Caco-2 (cell line): ENCODE data around the gene PNKD. TPM values are rescaled to one million over a fixed set of nuclear protein-coding genes. Genes with fewer than 3 reads are reported as not detected.

Source experiments
- BruUV-seq: library from RNA; stranded (reverse); fragments of 400-500 nt; replicated peaks from 2 replicates; lab custom pipeline; 2021; lab: Mats Ljungman, UMichigan
- CTCF ChIA-PET: fragments of 300-600 bp; sonication (Branson Sonifier 250); formaldehyde crosslinking; loops from one replicate; lab custom pipeline; 2022; ENCODE audit warnings: antibody characterized with exemption; lab: Charles Lee
- POLR2A ChIA-PET: fragments of 300-600 bp; sonication (Branson Sonifier 250); formaldehyde crosslinking; loops from one replicate; lab custom pipeline; 2022; ENCODE audit warnings: antibody characterized with exemption; lab: Charles Lee
- DNase-seq, 2 experiments: peaks; one replicate each; pipeline versions ENCODE4 v3.0.0 to v3.0.0-alpha.2; 2020 to 2022
- H3K27me3 ChIP-seq: replicated peaks from 2 replicates; pipeline ENCODE4 v1.6.0; 2011; ENCODE audit warnings: low read length; ENCODE audit not compliant: control insufficient read depth, insufficient read depth
- H3K36me3 ChIP-seq: 2 replicates; pipeline ENCODE4 v1.5.1; 2011; ENCODE audit warnings: low read length; ENCODE audit not compliant: control insufficient read depth, insufficient read depth
- H3K4me1 ChIP-seq: fragments of 250-450 bp; sonication (Bioruptor Pico); 2 replicates; pipeline ENCODE4 v1.5.1; 2020; ENCODE audit warnings: mild to moderate bottlenecking
- H3K4me3 ChIP-seq: 2 replicates; pipeline ENCODE4 v1.5.1; 2011; ENCODE audit warnings: low read depth, mild to moderate bottlenecking, control low read depth, low read length
- H3K9me3 ChIP-seq: fragments of 250-450 bp; sonication (Bioruptor Pico); 2 replicates; pipeline ENCODE4 v1.5.1; 2020; ENCODE audit warnings: mild to moderate bottlenecking, moderate library complexity
- H3K27ac Mint-ChIP-seq: one replicate; pipeline ENCODE4 v1.8.0; 2022; ENCODE audit warnings: mixed read lengths; ENCODE audit not compliant: unreplicated experiment
- H3K27me3 Mint-ChIP-seq: one replicate; pipeline ENCODE4 v1.8.0; 2022; ENCODE audit warnings: mixed read lengths; ENCODE audit not compliant: insufficient read depth, unreplicated experiment
- H3K36me3 Mint-ChIP-seq: one replicate; pipeline ENCODE4 v1.8.0; 2022; ENCODE audit warnings: mild to moderate bottlenecking, mixed read lengths; ENCODE audit not compliant: insufficient read depth, unreplicated experiment
- H3K4me1 Mint-ChIP-seq: one replicate; pipeline ENCODE4 v1.8.0; 2022; ENCODE audit warnings: low read depth, mixed read lengths; ENCODE audit not compliant: unreplicated experiment
- H3K4me3 Mint-ChIP-seq: one replicate; pipeline ENCODE4 v1.8.0; 2022; ENCODE audit warnings: mild to moderate bottlenecking, moderate library complexity, mixed read lengths; ENCODE audit not compliant: unreplicated experiment
- H3K9me3 Mint-ChIP-seq: one replicate; pipeline ENCODE4 v1.8.0; 2022; ENCODE audit warnings: mixed read lengths; ENCODE audit not compliant: unreplicated experiment
- intact Hi-C: fragments of 100-400 bp; cut with micrococcal nuclease; formaldehyde crosslinking; loops from one replicate; pipeline ENCODE4 v1.10.0; 2022; ENCODE audit not compliant: unreplicated experiment
- total RNA-seq: library from RNA; stranded (reverse); gene quantifications from 2 replicates; pipeline ENCODE4 v1.2.3, GENCODE V29; 2022
- TF ChIP-seq, protein P1 (sequence below), 2 experiments: fragments of 200-600 bp in 1 of 2; IDR thresholded peaks; 1 replicate in 1 of 2; 2 replicates in 1 of 2; pipeline versions ENCODE4 v1.5.1 to v1.8.0; 2011 to 2022; ENCODE audit warnings: antibody characterized with exemption in 1 of 2, control low read depth in 1 of 2, inconsistent platforms in 1 of 2, low read depth in 1 of 2, low read length in 1 of 2, mild to moderate bottlenecking in 1 of 2, moderate library complexity in 1 of 2; ENCODE audit not compliant: insufficient read depth in 1 of 2, severe bottlenecking in 1 of 2, unreplicated experiment in 1 of 2

The PNKD gene
- total RNA-seq, 1 experiment from 2014 or later, result 39.2 TPM

DNA sequence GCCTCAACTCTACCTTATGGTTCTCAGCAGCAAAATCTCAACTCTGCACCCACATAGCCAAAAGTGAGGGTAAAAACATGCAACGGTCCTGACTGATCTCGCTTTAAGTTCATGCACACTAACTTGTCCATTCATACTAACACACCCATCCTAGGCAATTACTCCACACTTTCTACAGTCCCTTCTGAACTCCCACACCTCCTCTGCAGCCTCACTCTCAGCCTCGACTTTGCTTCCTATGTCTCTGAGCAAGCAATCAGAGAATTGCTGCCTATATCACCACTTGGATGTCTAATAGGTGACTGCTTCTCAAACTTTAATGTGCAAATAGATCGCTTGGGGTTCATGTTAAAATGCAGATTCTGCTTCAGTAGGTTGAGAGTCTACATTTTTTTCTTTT, 29.8 kb downstream of the PNKD start:
- DNase-seq, result no peak
- CTCF ChIA-PET, result no interaction called here
- no peaks in the 10 kb centered on the region for H3K9me3 Mint-ChIP-seq
- peaks cover 35% of the 10 kb centered on the region for H3K4me1 Mint-ChIP-seq
- intact Hi-C loops, result loop anchor here (5.0 kb wide), 1 partner anchor 167 kb away; no protein-coding TSS in a partner anchor
- H3K27ac Mint-ChIP-seq, result no peak overlapping the region
- H3K27me3 Mint-ChIP-seq, result no peaks in the 10 kb centered on the region
- no TSS peak for BruUV-seq
- POLR2A ChIA-PET, result no interaction called here
- H3K36me3 Mint-ChIP-seq, result peaks cover 8% of the 10 kb centered on the region
- Histone ChIP-seq H3K4me3 (no peak overlapping the region), H3K4me1 (peaks cover 24% of the 10 kb centered on the region), H3K9me3 (no peaks in the 10 kb centered on the region), H3K27me3 (no peaks in the 10 kb centered on the region), H3K36me3 (no peaks in the 10 kb centered on the region)
- TF ChIP-seq, protein P1, sequence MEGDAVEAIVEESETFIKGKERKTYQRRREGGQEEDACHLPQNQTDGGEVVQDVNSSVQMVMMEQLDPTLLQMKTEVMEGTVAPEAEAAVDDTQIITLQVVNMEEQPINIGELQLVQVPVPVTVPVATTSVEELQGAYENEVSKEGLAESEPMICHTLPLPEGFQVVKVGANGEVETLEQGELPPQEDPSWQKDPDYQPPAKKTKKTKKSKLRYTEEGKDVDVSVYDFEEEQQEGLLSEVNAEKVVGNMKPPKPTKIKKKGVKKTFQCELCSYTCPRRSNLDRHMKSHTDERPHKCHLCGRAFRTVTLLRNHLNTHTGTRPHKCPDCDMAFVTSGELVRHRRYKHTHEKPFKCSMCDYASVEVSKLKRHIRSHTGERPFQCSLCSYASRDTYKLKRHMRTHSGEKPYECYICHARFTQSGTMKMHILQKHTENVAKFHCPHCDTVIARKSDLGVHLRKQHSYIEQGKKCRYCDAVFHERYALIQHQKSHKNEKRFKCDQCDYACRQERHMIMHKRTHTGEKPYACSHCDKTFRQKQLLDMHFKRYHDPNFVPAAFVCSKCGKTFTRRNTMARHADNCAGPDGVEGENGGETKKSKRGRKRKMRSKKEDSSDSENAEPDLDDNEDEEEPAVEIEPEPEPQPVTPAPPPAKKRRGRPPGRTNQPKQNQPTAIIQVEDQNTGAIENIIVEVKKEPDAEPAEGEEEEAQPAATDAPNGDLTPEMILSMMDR (IDR thresholded peaks at IDR 0.05; ENCODE audit: insufficient read depth in 1 of 2, low read depth in 1 of 2, low read length in 1 of 2, severe bottlenecking in 1 of 2, unreplicated experiment in 1 of 2), result no peak
- H3K4me3 Mint-ChIP-seq, result no peak overlapping the region

DNA sequence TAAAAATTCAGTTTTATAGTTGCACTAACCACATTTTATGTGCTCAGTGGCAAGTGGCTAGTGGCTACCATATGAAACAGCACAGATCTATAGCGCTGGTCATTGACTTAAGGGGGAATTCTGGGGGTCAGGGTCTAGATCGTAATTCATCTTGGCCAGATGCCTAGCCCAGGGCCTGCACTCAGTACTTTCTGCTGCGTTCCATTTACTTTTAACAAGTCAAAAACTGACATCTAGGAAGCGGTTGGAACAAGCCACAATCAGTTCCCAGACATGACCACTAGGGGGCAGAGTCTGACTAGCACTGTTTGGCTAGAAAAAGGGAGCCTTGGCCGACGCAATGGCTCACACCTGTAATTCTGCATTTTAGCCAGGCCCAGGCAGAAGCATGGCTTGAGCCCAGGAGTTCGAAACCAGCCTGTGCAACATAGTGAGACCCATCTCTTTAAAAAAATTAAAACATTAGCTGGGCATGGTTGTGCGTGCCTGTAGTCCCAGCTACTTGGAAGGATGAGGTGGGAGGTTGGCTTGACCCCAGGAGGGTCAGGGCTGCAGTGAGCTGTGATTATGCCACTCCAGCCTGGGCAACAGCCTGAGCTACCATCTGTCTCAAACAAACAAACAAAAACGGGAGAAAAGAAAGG, 31.0 kb downstream of the PNKD start:
- ChIA-PET CTCF (interaction anchor here (1.8 kb wide), 1 partner anchor 95 kb away, joined by 6 read pairs; no protein-coding TSS in a partner anchor), POLR2A (interaction anchor here (0.8 kb wide), 1 partner anchor 94 kb away, joined by 3 read pairs; no protein-coding TSS in a partner anchor)
- Mint-ChIP-seq H3K4me3 (no peak overlapping the region), H3K27ac (no peak overlapping the region), H3K4me1 (peaks cover 31% of the 10 kb centered on the region), H3K27me3 (no peaks in the 10 kb centered on the region), H3K36me3 (peaks cover 4% of the 10 kb centered on the region), H3K9me3 (no peaks in the 10 kb centered on the region)
- Histone ChIP-seq H3K27me3 (no peaks in the 10 kb centered on the region), H3K4me1 (peaks cover 18% of the 10 kb centered on the region), H3K36me3 (no peaks in the 10 kb centered on the region), H3K9me3 (no peaks in the 10 kb centered on the region), H3K4me3 (no peak overlapping the region)
- intact Hi-C loops, result loop anchor here (1.0 to 5.0 kb wide), 4 partner anchors 9 to 166 kb away; partner anchors contain the start of genes CATIP and TMBIM1
- no TSS peak for BruUV-seq
- TF ChIP-seq, protein P1 (IDR thresholded peaks at IDR 0.05; ENCODE audit: insufficient read depth in 1 of 2, low read depth in 1 of 2, low read length in 1 of 2, severe bottlenecking in 1 of 2, unreplicated experiment in 1 of 2), result peak; percentile 95 to 96
- DNase-seq, result peak; percentile 91 to 93

DNA sequence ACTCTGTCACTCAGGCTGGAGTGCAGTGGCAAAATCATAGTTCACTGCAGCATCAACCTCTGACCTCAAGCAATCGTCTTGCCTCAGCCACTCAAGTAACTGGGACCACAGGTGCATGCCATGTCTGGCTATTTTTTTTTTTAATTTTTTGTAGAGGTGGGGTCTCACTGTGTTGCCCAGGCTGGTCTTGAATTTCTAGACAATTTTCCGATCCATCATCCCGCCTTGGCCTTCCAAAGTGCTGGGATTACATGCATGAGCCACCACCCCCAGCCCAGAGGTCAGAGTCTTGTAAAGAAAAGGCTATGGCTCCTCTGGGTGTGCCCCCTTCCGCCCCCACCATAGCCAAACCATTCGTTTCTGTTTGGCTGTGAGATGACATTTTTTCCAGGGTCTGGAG, 35.1 kb downstream of the PNKD start:
- H3K9me3 Mint-ChIP-seq, result no peaks in the 10 kb centered on the region
- H3K4me1 Mint-ChIP-seq, result peaks cover 39% of the 10 kb centered on the region
- ChIA-PET CTCF (no interaction called here), POLR2A (no interaction called here)
- Histone ChIP-seq H3K4me1 (peaks cover 22% of the 10 kb centered on the region), H3K27me3 (no peaks in the 10 kb centered on the region), H3K9me3 (no peaks in the 10 kb centered on the region), H3K4me3 (no peak overlapping the region), H3K36me3 (no peaks in the 10 kb centered on the region)
- intact Hi-C loops, result no loop called here
- no peak overlapping the region for H3K27ac Mint-ChIP-seq
- BruUV-seq, result no TSS peak
- no peak overlapping the region for H3K4me3 Mint-ChIP-seq
- no peak for DNase-seq
- TF ChIP-seq, protein P1 (IDR thresholded peaks at IDR 0.05; ENCODE audit: insufficient read depth in 1 of 2, low read depth in 1 of 2, low read length in 1 of 2, severe bottlenecking in 1 of 2, unreplicated experiment in 1 of 2), result no peak
- peaks cover 4% of the 10 kb centered on the region for H3K36me3 Mint-ChIP-seq
- no peaks in the 10 kb centered on the region for H3K27me3 Mint-ChIP-seq
